Activated T-cell treated with anti-CD3 and anti-CD28 coated beads for 1 hour (primary cell): ENCODE measurements around the gene INS.

Experiments
- DNase-seq: peaks from one replicate; pipeline ENCODE4 v3.0.0-alpha.2; 2020; ENCODE audit warnings: low read depth

The INS gene

GRCh38 chr11:2164861-2165555, 4.0 kb upstream of the INS start:
- DNase-seq = no peak

DNA sequence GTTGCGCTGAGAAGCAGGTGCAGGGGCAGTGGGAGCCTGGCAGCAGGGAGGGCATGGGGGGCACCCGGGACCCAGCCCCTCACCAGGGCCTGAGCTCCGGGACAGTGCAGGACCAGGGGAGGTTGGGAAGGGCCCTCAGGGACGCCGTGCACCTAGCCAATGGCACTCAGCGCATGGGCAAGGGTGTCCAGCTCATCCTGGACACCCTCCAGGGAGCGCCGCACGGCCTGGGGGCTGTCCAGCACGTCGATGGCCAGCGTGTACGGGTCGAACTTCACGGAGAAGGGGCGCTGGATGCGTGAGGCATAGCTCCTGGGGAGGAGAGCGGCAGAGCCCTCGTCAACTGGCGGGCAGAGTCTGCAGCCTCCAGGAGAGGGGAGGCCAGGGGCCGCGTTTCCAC, 3.1 kb upstream of the INS start:
- DNase-seq = no peak

DNA sequence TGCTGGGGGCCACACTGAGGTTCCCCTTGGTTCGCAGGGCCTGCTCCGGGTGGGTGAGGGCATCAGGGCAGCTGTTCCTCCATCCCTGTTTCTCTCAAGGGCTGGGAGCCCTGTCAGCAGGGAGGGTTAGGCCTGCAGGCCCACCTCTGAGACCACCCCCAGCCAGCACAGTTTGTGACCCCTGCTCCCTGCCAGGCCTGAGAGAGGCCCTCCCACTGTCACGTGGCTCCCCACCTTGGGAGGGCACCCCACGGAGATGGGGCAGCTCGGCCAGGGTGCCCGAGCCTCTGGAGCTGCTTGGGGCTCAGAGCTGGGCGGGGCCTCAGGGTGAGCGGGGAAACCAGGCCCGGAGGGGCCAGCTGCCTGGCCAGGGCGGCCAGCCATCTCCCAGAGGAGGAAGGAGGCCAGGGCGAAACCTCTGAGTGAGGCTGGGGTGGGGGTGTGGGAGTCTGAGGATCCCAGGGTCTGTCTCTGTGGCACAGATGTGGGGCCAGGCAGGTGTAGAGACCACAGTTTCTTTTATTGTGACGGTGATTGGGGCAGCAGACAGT, 2.5 kb upstream of the INS start:
- DNase-seq = no peak

DNA sequence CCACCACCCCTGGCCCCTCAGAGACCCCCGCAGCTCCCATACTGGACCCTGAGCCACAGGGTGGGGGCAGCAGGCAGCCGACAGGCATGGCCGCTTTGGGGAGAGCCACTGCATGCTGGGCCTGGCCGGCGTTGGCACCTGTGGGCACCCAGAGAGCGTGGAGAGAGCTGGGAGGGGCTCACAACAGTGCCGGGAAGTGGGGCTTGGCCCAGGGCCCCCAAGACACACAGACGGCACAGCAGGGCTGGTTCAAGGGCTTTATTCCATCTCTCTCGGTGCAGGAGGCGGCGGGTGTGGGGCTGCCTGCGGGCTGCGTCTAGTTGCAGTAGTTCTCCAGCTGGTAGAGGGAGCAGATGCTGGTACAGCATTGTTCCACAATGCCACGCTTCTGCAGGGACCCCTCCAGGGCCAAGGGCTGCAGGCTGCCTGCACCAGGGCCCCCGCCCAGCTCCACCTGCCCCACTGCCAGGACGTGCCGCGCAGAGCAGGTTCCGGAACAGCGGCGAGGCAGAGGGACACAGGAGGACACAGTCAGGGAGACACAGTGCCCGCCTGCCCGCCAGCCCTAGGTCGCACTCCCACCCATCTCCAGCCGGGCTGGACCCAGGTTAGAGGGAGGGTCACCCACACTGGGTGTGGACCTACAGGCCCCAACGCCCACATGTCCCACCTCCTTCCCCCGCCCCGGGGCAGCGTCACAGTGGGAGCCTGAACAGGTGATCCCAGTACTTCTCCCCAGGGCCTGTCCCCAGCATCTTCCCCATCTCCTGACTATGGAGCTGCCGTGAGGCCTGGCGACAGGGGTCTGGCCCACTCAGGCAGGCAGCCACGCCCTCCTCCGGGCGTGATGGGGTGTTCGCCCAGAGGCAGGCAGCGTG, 1.2 kb downstream of the INS start:
- no peak for DNase-seq

DNA sequence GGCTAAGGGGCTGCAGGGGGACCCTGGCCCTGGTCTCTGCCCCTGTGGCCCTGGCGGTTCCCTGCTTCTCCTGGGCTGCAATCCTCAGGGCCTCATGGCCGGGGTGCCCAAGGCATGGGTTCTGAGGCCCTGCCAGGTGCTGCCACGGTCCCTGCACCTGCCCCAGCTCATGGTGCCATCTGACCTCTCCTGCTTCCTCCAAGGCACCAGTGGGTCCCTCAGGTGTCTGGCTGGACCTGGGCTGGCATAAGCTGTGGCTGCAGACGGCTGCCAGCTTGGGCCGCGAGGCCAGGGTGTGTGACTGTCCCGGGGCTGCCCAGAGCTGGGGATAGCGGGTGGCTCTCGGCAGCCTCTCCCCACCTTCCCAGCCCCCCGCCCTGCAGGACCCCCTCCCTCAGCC, 2.0 kb downstream of the INS start:
- no peak for DNase-seq

DNA sequence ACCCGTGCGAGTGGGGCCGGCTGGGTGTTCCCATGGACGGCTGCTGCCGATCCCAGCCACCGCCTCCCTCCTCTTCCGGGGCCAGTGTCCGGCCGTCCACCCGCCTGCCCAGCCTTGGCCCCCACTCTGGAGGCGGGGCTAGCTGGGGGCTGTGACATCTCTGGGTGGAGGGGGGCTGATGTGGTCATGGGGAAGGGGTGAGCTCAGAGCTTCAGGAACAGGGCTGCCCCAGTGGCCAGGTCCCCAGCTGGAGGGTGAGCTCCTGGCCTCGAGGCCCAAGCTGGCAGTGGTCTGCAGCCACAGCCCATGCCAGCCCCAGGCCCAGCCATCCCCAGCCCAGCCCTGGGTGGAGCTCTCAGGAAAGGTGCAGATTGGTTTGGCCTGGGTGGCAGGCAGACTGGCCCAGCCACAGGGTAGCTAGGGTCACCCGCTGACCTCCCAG, 2.7 kb downstream of the INS start:
- no peak for DNase-seq

DNA sequence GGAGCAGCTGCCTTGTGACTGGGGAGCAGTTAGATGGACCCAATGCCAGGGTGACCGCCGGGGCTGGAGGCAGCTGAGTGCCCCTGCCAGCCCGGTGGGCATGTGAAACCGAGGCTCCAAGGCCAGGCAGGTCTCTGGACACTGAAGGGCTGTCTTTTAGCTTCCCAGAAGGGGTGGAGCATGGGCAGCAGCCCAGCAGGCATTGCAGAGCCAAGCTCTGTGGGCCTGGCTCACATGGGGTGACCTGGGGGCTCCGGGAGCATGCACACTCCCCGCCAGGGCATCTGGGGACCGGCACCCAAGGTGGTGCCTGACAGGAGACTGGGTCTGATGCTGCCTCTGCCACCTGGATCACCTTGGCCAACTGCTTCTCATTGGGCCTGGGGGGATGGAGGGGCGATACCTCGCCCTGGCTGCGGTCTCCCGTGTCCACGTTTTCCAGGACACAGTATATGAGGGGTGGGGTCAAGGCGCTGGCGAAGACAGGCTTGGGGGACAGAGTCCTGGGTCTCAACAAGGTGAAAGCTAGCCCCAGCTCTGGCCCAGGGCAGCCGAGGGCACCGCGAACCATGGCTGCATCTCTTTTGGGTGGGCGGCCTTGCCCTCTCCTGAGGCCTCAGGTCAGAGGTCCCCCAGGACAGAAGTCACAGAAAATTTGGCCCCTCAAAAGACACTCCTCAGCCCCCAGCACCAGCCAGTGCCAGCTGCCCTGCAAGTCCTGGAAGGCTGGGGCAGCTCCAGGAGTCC, 3.5 kb downstream of the INS start:
- no peak for DNase-seq

DNA sequence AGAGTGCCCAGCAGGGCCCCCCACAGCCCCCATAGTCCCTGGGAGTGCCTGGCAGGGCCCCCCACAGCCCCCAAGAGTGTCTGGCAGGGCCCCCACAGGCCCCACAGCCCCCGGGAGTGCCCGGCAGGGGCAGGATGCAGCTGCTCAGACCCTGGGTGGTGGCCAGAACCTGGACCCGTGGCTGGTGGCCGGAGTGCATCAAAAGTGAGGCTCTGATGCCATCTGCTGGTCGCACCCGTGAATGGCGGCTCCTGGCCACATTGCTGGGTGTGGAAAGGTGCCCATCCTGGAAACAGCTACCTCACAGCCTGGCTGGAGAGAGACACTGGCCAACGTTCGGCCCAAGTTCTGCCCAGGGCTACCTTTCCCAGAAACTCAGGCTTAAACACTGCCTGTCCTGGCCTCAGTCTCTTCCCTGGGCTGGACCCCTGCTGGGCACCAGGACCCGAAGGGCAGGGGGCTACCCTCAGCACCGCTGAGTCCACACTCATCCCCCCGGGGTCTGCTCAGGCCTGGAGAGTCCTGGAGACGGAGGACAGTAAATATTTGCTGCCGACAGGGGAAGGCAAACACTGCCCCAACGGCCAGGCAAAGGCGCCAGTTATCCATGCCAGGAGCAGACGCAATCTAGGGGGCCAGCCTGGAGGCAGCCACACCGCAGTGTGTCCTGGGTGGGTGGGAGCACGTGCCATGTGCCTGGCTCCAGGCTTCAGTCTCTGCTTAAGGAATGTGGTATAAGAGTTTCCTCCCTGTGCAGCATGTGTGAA, 4.4 kb downstream of the INS start:
- peak; percentile 34 for DNase-seq

GRCh38 chr11:2155511-2155910, 5.5 kb downstream of the INS start:
- no peak for DNase-seq

GRCh38 chr11:2154889-2155288, 6.1 kb downstream of the INS start:
- no peak for DNase-seq

- DNase-seq = no peak
Measured at GRCh38 chr11:2154195-2154585, 6.8 kb downstream of the INS start.

DNA sequence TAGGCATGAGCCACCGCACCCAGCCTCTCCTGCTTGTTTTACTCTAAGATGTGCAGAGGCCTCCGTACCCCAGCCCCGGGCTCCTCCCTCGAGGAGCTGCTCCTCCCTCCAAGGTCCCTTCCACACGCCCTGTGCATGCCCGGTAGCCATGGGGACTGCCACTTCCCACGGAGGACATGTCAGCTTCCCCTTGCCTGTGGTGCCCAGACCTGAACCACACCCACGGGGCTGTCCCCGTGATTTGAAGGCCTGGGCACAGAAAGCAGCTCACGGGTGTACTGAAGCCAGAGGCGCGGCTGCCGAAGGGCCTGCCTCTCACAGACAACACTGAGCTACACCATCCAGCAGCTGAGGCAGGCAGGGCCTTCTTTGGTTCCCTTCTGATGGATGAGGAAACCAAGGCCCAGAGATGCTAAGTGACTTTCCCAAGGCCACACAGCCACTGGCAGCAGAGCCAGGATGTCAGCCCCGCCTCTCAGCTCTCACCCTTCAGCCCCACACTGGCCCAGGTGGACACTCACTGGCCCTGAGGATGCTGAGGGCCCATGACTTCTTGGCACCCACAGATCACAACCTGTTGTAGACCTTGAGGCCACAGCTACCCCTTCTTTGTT, 7.3 kb downstream of the INS start:
- no peak for DNase-seq

GRCh38 chr11:2151500-2152257, 9.3 kb downstream of the INS start:
- DNase-seq = peak; percentile 73

- DNase-seq = no peak
Measured at GRCh38 chr11:2149864-2150847, 10.9 kb downstream of the INS start.

- no peak for DNase-seq
Measured at GRCh38 chr11:2149460-2149859, 11.5 kb downstream of the INS start.

DNA sequence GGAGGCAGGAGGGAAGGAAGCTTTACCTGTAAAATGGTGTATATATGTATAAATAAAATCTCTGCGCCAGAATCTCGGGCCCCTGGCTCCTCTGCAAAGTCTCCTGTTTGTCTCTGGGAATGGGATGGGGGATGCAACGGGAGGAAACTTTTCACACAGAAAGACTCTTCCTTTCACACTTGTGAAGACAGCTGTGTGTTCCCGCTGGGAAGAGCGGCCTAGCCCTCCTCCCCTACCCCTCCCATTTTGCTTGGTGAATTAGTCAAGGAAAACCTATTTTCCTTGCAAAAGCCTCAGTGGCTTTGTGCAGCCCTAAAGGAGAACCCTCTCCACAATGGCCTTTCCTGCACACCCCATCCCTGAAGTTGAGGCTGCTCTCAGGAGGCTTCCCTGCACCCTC, 12.4 kb downstream of the INS start:
- no peak for DNase-seq

GRCh38 chr11:2147391-2147790, 13.6 kb downstream of the INS start:
- DNase-seq = no peak

DNA sequence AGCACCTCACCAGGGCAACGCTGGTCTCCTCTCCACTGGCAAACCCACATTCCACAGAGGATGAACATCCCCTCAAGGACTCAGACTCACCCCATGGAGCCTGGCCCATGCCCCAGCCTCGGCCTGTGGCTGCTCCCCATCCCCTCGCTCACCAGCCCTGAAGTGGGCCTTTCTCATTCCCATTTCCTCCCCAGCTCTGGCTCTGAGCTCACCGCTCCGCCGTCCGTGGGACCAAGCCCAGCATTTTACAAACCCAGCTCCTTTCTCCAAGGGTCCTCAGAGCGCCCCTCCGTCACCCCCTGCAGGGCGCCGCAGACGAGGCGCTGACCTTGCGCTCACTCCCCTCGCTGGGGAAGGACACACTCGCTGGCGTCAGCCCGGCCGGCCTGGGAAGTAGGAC, 15.0 kb downstream of the INS start:
- DNase-seq = no peak

DNA sequence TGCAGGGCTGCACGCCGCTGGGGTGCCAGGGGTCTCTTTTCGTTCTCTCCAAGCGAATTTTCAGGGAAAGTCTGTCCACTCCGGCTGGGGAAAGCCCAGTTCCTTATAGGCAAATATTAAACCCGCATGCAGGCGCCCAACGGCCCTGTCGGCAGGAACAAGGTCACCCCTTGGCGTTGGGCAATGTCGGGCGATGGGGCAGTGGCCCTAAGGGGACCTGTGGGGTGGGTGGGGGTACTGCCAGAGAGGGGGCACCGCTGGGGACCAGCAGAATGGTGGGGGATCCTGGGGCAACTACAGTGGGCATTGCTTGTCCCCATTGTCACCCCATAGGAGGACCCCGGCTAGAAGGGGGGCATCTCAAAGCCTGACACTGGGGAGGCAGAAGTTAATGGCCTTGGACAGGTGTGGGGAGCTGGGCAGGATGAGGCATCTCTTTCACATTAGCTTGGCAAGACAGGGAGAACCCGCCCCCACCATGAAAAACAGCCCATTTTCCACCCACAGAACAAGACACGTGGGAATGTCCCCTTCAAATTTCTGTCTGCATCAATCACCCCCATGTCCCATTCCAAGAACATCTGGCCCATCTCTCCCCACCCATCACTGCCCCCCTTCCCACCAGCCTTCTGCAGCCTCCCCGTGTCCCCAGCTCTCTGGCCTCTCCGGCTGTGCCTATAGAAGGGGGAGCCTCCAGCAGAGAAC, 16.3 kb downstream of the INS start:
- no peak for DNase-seq
